Neural progenitor cell (in vitro differentiated cells): ENCODE measurements around the gene CEP104. TPM values are rescaled to one million over a fixed set of nuclear protein-coding genes. Genes with fewer than 3 reads are reported as not detected.
A peak's percentile ranks its signal among the peaks of the same experiment; 100 is the strongest.

Experiments used
- DNase-seq: peaks from one replicate; pipeline ENCODE4 v3.0.0-alpha.2; 2016; ENCODE audit warnings: low spot score
- H2AFZ ChIP-seq: fragments of 200-600 bp; sonication (generic); replicated peaks from 2 replicates; pipeline ENCODE4 v1.6.1; 2016; ENCODE audit warnings: antibody characterized with exemption
- H3F3A ChIP-seq: fragments of 200-600 bp; sonication (generic); 2 replicates; pipeline ENCODE4 v1.6.1; 2016; ENCODE audit warnings: antibody characterized with exemption, low read depth
- H3K27ac ChIP-seq: fragments of 200-600 bp; sonication (generic); 2 replicates; pipeline ENCODE4 v1.5.1; 2016; ENCODE audit warnings: mild to moderate bottlenecking
- H3K27me3 ChIP-seq: fragments of 200-600 bp; sonication (generic); 2 replicates; pipeline ENCODE4 v1.6.1; 2016; ENCODE audit warnings: mild to moderate bottlenecking, moderate library complexity
- H3K36me3 ChIP-seq: fragments of 200-600 bp; sonication (generic); 2 replicates; pipeline ENCODE4 v1.5.1; 2016
- H3K4me1 ChIP-seq: fragments of 200-600 bp; sonication (generic); 2 replicates; pipeline ENCODE4 v1.6.1; 2016; ENCODE audit warnings: mixed run types
- H3K4me2 ChIP-seq: fragments of 200-600 bp; sonication (generic); 2 replicates; pipeline ENCODE4 v1.6.1; 2016
- H3K4me3 ChIP-seq: fragments of 200-600 bp; sonication (generic); 2 replicates; pipeline ENCODE4 v1.5.1; 2016
- H3K79me2 ChIP-seq: fragments of 200-600 bp; sonication (generic); 2 replicates; pipeline ENCODE4 v1.6.1; 2016; ENCODE audit warnings: low read depth
- H3K9ac ChIP-seq: fragments of 200-600 bp; sonication (generic); 2 replicates; pipeline ENCODE4 v1.6.1; 2016
- H3K9me3 ChIP-seq: fragments of 200-600 bp; sonication (generic); 2 replicates; pipeline ENCODE4 v1.5.1; 2016; ENCODE audit warnings: low read depth
- H4K20me1 ChIP-seq: fragments of 200-600 bp; sonication (generic); 2 replicates; pipeline ENCODE4 v1.6.1; 2016; ENCODE audit warnings: low read depth
- H3K27ac Mint-ChIP-seq: 3 replicates; pipeline ENCODE4 v1.8.0; 2021; ENCODE audit warnings: mixed read lengths
- H3K27me3 Mint-ChIP-seq: 2 replicates; pipeline ENCODE4 v1.8.0; 2022; ENCODE audit warnings: low read depth, mild to moderate bottlenecking, inconsistent platforms, moderate library complexity, mixed read lengths; ENCODE audit not compliant: insufficient read depth
- H3K36me3 Mint-ChIP-seq: 3 replicates; pipeline ENCODE4 v1.8.0; 2021; ENCODE audit warnings: mixed read lengths
- H3K4me1 Mint-ChIP-seq: 3 replicates; pipeline ENCODE4 v1.8.0; 2021; ENCODE audit warnings: mixed read lengths
- H3K4me3 Mint-ChIP-seq: 3 replicates; pipeline ENCODE4 v1.8.0; 2021; ENCODE audit warnings: mild to moderate bottlenecking, moderate library complexity, mixed read lengths
- H3K9me3 Mint-ChIP-seq: 3 replicates; pipeline ENCODE4 v1.8.0; 2020; ENCODE audit warnings: mixed read lengths
- EZH2 ChIP-seq: fragments of 200-600 bp; sonication (generic); IDR thresholded peaks from 2 replicates; pipeline ENCODE4 v1.6.1; 2017; ENCODE audit warnings: antibody characterized with exemption, mild to moderate bottlenecking, moderate library complexity
- EZH2phosphoT487 ChIP-seq: fragments of 200-600 bp; sonication (generic); IDR thresholded peaks from 2 replicates; pipeline ENCODE4 v1.6.1; 2017; ENCODE audit warnings: antibody characterized with exemption
- total RNA-seq: library from RNA; depleted of rRNA; stranded (reverse); fragments of >200 nt; gene quantifications from 2 replicates; pipeline ENCODE4 v1.2.3, GENCODE V29; 2015; ENCODE audit warnings: low replicate concordance
- TF ChIP-seq, protein P1 (sequence below): fragments of 200-600 bp; sonication (generic); IDR thresholded peaks from 2 replicates; pipeline ENCODE4 v1.5.1; 2017; ENCODE audit warnings: antibody characterized with exemption, mild to moderate bottlenecking

The CEP104 gene
- total RNA-seq, 1 donor from 2014 or later: 12.9 TPM

DNA sequence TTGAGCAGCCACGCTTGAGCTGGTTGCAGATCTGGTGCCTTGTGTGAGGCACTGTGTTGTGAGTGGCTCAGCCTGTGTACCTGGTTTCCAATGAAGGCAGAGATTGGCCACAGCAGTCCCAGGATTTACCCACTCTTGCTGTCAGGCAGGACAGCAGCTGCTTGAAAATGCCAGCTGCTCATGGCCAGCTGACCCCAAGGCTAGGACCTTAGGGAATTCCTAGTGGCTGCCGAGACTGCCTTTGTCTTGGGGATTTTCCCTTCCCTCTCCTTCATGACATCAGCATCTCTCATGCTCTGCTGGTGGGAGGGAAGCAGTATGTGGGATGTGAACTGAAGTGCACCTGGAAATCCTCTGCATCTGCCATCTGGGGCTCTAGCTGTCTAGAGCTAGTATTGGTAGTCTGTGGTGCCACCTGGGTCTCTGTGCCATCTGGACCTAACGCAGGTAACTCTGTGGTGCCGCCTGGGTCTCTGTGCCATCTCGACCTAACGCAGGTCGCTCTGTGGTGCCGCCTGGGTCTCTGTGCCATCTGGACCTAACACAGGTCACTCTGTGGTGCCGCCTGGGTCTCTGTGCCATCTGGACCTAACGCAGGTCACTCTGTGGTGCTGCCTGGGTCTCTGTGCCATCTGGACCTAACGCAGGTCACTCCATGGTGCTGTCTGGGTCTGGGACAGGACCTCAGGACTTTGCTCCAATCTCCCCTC is 56.9 kb downstream of the CEP104 start:
- no peaks in the 10 kb centered on the region for H3K36me3 ChIP-seq
- H3K4me2 ChIP-seq: no peak overlapping the region
- Mint-ChIP-seq H3K9me3 (peaks cover 18% of the 10 kb centered on the region), H3K4me3 (peak overlapping the region; percentile 64), H3K27me3 (peaks cover 8% of the 10 kb centered on the region), H3K27ac (no peak overlapping the region), H3K4me1 (peaks cover 21% of the 10 kb centered on the region), H3K36me3 (no peaks in the 10 kb centered on the region)
- H4K20me1 ChIP-seq: peaks cover 8% of the 10 kb centered on the region
- H3F3A ChIP-seq: no peaks in the 10 kb centered on the region
- H3K27ac ChIP-seq: no peak overlapping the region
- no peak for DNase-seq
- no peaks in the 10 kb centered on the region for H3K9me3 ChIP-seq
- H3K79me2 ChIP-seq: peaks cover 8% of the 10 kb centered on the region
- peaks cover 4% of the 10 kb centered on the region for H3K27me3 ChIP-seq
- H3K4me3 ChIP-seq: no peak overlapping the region
- TF ChIP-seq EZH2 (no peak), EZH2phosphoT487 (no peak)
- TF ChIP-seq, protein P1, sequence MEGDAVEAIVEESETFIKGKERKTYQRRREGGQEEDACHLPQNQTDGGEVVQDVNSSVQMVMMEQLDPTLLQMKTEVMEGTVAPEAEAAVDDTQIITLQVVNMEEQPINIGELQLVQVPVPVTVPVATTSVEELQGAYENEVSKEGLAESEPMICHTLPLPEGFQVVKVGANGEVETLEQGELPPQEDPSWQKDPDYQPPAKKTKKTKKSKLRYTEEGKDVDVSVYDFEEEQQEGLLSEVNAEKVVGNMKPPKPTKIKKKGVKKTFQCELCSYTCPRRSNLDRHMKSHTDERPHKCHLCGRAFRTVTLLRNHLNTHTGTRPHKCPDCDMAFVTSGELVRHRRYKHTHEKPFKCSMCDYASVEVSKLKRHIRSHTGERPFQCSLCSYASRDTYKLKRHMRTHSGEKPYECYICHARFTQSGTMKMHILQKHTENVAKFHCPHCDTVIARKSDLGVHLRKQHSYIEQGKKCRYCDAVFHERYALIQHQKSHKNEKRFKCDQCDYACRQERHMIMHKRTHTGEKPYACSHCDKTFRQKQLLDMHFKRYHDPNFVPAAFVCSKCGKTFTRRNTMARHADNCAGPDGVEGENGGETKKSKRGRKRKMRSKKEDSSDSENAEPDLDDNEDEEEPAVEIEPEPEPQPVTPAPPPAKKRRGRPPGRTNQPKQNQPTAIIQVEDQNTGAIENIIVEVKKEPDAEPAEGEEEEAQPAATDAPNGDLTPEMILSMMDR: no peak
- H3K9ac ChIP-seq: no peak overlapping the region
- peaks cover 3% of the 10 kb centered on the region for H3K4me1 ChIP-seq
- no peak overlapping the region for H2AFZ ChIP-seq

DNA sequence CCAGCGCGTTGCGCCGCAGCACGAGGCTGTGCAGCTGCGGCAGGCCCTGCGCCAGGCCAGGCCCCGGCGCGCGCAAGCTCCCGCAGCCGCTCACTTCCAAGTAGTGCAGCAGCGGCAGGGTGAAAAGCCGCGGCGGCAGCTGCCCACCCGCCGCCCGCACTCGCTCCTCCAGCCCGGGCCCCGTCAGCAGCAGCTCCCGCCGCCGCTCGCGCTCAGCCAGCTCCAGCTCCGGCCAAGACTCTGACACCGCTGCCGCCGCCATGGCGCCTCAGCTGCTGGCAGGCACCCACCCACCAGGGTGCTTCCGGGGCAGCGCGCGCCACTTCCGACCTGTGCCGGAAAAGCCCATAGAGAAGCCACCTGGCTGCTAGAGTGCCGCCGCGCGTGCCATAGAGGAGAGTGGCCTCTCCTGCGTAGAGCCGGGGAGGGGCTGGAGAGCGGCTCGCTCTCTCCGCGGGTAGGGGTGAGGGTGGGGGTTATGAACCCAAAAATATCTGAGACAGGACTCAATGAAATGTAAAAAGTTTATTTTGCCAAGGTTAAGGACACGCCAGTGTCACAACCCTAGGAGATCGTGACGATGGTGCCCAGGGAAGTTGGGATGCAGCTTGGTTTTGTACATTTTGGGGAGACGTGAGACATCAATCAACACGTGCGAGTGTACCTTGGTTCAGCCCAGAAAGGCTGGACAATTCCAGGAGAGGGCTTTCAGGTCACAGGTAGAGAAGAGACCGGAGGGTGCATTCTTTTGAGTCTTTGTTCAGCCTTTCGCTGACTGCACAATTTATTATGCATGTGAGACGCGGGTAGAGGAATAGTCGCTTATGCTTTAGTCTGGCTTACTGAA is 60.6 kb downstream of the CEP104 start, which contains the start of gene LRRC47:
Gene LRRC47 (minus strand): TSS at position 284 of the 847 bp plus-strand sequence. CDS start 22 bp downstream, at position 262.
- peaks cover 4% of the 10 kb centered on the region for H3K27me3 Mint-ChIP-seq
- Histone ChIP-seq H3K9me3 (no peaks in the 10 kb centered on the region), H3K27ac (no peak within 1 kb of the TSS), H3K36me3 (no peaks in the 10 kb centered on the region), H3K4me3 (peak within 1 kb of the TSS; percentile 99), H3K27me3 (no peaks in the 10 kb centered on the region), H3K4me1 (peaks cover 12% of the 10 kb centered on the region), H3K79me2 (peaks cover 45% of the 10 kb centered on the region), H2AFZ (peak within 1 kb of the TSS; percentile 91), H3F3A (peaks cover 16% of the 10 kb centered on the region), H4K20me1 (peaks cover 32% of the 10 kb centered on the region), H3K9ac (peak within 1 kb of the TSS; percentile 85), H3K4me2 (peak within 1 kb of the TSS; percentile 100)
- H3K36me3 Mint-ChIP-seq: peaks cover 2% of the 10 kb centered on the region
- peaks cover 13% of the 10 kb centered on the region for H3K9me3 Mint-ChIP-seq
- TF ChIP-seq, protein P1: no peak
- no peak for TF ChIP-seq EZH2
- no peak for TF ChIP-seq EZH2phosphoT487
- peak within 1 kb of the TSS; percentile 95 for H3K27ac Mint-ChIP-seq
- H3K4me1 Mint-ChIP-seq: peaks cover 27% of the 10 kb centered on the region
- H3K4me3 Mint-ChIP-seq: peak within 1 kb of the TSS; percentile 96
- peak; percentile 94 for DNase-seq

- Histone ChIP-seq H2AFZ (no peak overlapping the region), H3K9ac (peak overlapping the region; percentile 85), H4K20me1 (peaks cover 32% of the 10 kb centered on the region), H3F3A (peaks cover 16% of the 10 kb centered on the region), H3K27me3 (no peaks in the 10 kb centered on the region), H3K36me3 (no peaks in the 10 kb centered on the region), H3K4me2 (peak overlapping the region; percentile 100), H3K4me1 (peaks cover 12% of the 10 kb centered on the region), H3K9me3 (no peaks in the 10 kb centered on the region), H3K79me2 (peaks cover 49% of the 10 kb centered on the region), H3K4me3 (peak overlapping the region; percentile 99), H3K27ac (no peak overlapping the region)
- Mint-ChIP-seq H3K4me1 (peaks cover 27% of the 10 kb centered on the region), H3K27me3 (no peaks in the 10 kb centered on the region), H3K27ac (no peak overlapping the region), H3K36me3 (peaks cover 2% of the 10 kb centered on the region), H3K4me3 (peak overlapping the region; percentile 92), H3K9me3 (peaks cover 5% of the 10 kb centered on the region)
- DNase-seq: no peak
- TF ChIP-seq, protein P1: no peak
- TF ChIP-seq EZH2phosphoT487 (no peak), EZH2 (no peak)
These were observed 61.4 kb downstream of the CEP104 start for GRCh38 chr1:3795453-3796214.
